Ascending aorta (tissue), 2 donors: ENCODE results near the gene CFAP45. TPM values are rescaled to one million over a fixed set of nuclear protein-coding genes. Genes with fewer than 3 reads are reported as not detected.
A peak's percentile ranks its signal among the peaks of the same experiment; 100 is the strongest.

Experiments used
- DNase-seq, 2 donors: peaks; one replicate each; pipeline ENCODE4 v3.0.0-alpha.2; 2019; ENCODE audit warnings: low spot score in 2 of 2
- H3K27ac ChIP-seq, 2 donors: fragments of 200-600 bp; sonication (generic); one replicate each; pipeline ENCODE4 v1.5.1; 2016 to 2017; ENCODE audit warnings: mild to moderate bottlenecking in 1 of 2
- H3K27me3 ChIP-seq: fragments of 200-600 bp; sonication (generic); one replicate; pipeline ENCODE4 v1.5.1; 2017
- H3K36me3 ChIP-seq, 2 donors: fragments of 200-600 bp; sonication (generic); one replicate each; pipeline ENCODE4 v1.5.1; 2016
- H3K4me1 ChIP-seq, 2 donors: fragments of 200-600 bp; sonication (generic); one replicate each; pipeline ENCODE4 v1.5.1; 2016 to 2017; ENCODE audit warnings: mild to moderate bottlenecking in 1 of 2
- H3K4me3 ChIP-seq, 2 donors: fragments of 200-600 bp; sonication (generic); one replicate each; pipeline ENCODE4 v1.5.1; 2016 to 2017; ENCODE audit warnings: mild to moderate bottlenecking in 1 of 2
- H3K9me3 ChIP-seq, 2 donors: fragments of 200-600 bp; sonication (generic); one replicate each; pipeline ENCODE4 v1.5.1; 2016
- intact Hi-C: fragments of 100-400 bp; cut with DNase I; formaldehyde crosslinking; loops from one replicate; pipeline ENCODE4 v1.15.1; 2023
- total RNA-seq: library from RNA; depleted of rRNA; stranded (reverse); fragments of >200 nt; gene quantifications from one replicate; pipeline ENCODE4 v1.1.0, GENCODE V29; 2016
- TF ChIP-seq, protein P1 (sequence below), 3 experiments: fragments of 200-600 bp in 2 of 3; fragments of 450-650 bp in 1 of 3; sonication (generic) in 2 of 3; IDR thresholded peaks; one replicate each; pipeline ENCODE4 v1.5.1; 2016 to 2019; ENCODE audit warnings: antibody characterized with exemption in 3 of 3, mild to moderate bottlenecking in 1 of 3, moderate library complexity in 1 of 3

Gene CFAP45
- total RNA-seq, 1 donor from 2014 or later = not detected

DNA sequence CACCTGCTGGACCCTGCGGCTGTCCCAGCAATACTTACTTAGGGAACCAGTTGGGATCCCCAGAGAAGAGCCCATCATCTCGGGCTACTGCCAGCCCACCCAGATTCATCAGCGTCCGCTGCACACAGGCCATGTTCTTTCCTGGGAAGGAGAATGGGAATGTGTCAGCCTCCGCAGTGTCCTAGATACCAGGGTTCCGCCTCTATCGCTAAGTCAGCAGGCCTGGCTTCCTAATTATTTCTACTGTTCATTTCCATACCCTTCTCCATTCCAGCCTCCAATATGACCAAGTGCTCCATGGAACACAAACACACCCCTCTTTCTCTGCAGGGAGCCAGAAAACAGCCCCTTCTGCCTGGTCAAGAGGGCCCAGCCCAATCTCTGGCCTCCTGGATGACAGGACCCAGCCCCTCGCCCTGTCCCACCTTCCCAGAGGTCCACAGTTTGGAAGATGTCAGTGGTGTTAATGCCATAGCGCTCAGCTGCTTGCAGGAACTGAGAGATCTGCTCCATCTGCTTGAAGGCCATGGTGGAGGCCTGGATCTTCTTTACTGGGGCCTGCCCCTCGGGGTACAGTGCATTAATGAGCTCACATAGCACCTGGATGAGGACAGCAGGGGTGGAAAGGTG is 19.4 kb upstream of the CFAP45 start:
- TF ChIP-seq, protein P1, sequence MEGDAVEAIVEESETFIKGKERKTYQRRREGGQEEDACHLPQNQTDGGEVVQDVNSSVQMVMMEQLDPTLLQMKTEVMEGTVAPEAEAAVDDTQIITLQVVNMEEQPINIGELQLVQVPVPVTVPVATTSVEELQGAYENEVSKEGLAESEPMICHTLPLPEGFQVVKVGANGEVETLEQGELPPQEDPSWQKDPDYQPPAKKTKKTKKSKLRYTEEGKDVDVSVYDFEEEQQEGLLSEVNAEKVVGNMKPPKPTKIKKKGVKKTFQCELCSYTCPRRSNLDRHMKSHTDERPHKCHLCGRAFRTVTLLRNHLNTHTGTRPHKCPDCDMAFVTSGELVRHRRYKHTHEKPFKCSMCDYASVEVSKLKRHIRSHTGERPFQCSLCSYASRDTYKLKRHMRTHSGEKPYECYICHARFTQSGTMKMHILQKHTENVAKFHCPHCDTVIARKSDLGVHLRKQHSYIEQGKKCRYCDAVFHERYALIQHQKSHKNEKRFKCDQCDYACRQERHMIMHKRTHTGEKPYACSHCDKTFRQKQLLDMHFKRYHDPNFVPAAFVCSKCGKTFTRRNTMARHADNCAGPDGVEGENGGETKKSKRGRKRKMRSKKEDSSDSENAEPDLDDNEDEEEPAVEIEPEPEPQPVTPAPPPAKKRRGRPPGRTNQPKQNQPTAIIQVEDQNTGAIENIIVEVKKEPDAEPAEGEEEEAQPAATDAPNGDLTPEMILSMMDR (IDR thresholded peaks at IDR 0.05) = no peak
- no peaks in the 10 kb centered on the region for H3K27me3 ChIP-seq
- no peak overlapping the region for H3K4me3 ChIP-seq
- intact Hi-C loops = no loop called here
- no peaks in the 10 kb centered on the region for H3K9me3 ChIP-seq
- no peak for DNase-seq
- peaks cover 6 to 31% of the 10 kb centered on the region in 2 donors for H3K4me1 ChIP-seq
- peaks cover 30 to 46% of the 10 kb centered on the region in 2 donors for H3K36me3 ChIP-seq
- peak overlapping the region; percentile 5 to 96 for H3K27ac ChIP-seq

- Histone ChIP-seq H3K27me3 (no peaks in the 10 kb centered on the region), H3K36me3 (peaks cover 30 to 46% of the 10 kb centered on the region in 2 donors), H3K4me1 (peaks cover 6 to 31% of the 10 kb centered on the region in 2 donors), H3K27ac (peak overlapping the region; percentile 5 to 96), H3K9me3 (no peaks in the 10 kb centered on the region), H3K4me3 (no peak overlapping the region)
- DNase-seq = no peak
- intact Hi-C loops = no loop called here
- TF ChIP-seq, protein P1 (IDR thresholded peaks at IDR 0.05) = no peak
These were observed 18.6 kb upstream of the CFAP45 start for GRCh38 chr1:159918352-159919200.

DNA sequence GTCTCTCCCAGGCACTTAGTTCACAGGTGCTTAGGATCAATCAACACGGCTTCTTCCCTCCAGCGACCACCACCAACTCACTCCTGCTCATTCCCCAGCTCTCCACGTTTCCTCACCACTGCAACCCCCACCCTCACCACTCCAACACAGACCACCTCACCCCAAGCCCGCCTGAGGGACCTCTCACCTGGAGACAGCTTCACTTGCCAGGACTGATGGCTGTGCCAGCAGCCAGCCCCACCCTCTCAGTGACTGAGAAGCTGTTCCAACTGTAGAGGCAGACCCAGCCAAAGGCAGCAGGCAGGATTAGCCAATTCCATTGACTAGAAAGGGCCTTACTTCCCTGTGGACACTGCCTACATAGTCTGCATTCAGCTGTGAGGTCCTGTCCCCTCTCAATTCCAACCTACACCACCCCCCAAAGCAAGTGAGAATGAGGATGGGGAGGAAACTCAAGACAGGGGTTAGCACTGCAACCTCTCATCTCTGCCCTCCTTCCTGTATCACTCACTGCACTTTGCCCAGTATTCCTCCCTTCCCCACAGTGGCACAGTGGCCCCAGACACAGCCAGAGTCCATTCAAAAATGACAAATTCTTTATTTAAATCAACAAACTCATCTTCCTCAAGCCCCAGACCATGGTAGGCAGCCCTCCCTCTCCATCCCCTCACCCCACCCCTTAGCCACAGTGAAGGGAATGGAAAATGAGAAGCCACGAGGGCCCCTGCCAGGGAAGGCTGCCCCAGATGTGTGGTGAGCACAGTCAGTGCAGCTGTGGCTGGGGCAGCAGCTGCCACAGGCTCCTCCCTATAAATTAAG is 17.8 kb upstream of the CFAP45 start:
- H3K36me3 ChIP-seq = peaks cover 30 to 46% of the 10 kb centered on the region in 2 donors
- H3K27ac ChIP-seq = peak overlapping the region; percentile 21 to 96
- no peak for DNase-seq
- no peak overlapping the region for H3K4me3 ChIP-seq
- H3K9me3 ChIP-seq = no peaks in the 10 kb centered on the region
- TF ChIP-seq, protein P1 (IDR thresholded peaks at IDR 0.05) = no peak
- intact Hi-C loops = no loop called here
- peaks cover 6 to 26% of the 10 kb centered on the region in 2 donors for H3K4me1 ChIP-seq
- H3K27me3 ChIP-seq = no peaks in the 10 kb centered on the region

DNA sequence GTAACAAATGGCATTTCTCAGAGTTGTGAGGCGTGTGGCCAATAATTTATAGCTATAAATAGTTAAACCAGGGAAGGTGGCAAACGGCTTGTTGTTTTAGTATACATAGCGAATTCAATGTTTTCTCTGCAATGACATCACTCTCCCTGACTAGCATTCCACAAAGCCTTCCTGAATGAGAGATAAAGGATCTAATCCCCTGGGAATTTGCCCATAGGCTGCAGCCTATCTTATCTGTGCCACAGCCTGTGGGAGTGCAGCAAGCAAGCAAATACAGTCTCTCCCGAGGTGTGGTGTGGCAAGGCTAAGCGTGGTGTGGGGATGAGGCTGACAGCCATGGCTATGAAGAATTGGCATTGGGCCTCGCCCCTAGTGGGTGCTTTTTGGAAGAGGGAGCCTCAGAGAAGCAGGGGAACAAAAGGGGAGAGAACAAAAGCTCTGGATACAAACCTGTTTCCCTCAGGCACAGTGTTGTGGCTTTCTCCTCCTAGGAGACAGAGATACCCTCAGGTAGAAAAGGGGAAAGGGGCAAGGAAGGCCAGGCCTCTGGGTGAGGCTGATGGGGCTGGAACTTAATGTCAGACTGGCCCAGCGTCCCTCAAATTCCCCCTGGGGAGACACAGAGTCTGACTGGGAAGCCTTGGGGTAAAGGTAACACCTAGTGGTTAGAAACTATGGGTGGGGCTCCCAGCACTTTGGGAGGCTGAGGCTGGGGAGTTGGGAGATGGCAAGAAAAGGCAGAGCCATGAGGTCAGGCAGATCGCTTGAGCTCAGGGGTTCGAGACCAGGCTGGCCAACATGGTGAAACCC is 16.5 kb upstream of the CFAP45 start:
- DNase-seq = no peak
- TF ChIP-seq, protein P1 (IDR thresholded peaks at IDR 0.05) = no peak
- no peak overlapping the region for H3K4me3 ChIP-seq
- peaks cover 0 to 16% of the 10 kb centered on the region in 2 donors for H3K4me1 ChIP-seq
- peak overlapping the region; percentile 63 to 96 for H3K27ac ChIP-seq
- H3K27me3 ChIP-seq = no peaks in the 10 kb centered on the region
- H3K9me3 ChIP-seq = no peaks in the 10 kb centered on the region
- H3K36me3 ChIP-seq = peaks cover 30 to 46% of the 10 kb centered on the region in 2 donors
- intact Hi-C loops = no loop called here
